ENCODE results near the gene APOL5.

The APOL5 gene

DNA sequence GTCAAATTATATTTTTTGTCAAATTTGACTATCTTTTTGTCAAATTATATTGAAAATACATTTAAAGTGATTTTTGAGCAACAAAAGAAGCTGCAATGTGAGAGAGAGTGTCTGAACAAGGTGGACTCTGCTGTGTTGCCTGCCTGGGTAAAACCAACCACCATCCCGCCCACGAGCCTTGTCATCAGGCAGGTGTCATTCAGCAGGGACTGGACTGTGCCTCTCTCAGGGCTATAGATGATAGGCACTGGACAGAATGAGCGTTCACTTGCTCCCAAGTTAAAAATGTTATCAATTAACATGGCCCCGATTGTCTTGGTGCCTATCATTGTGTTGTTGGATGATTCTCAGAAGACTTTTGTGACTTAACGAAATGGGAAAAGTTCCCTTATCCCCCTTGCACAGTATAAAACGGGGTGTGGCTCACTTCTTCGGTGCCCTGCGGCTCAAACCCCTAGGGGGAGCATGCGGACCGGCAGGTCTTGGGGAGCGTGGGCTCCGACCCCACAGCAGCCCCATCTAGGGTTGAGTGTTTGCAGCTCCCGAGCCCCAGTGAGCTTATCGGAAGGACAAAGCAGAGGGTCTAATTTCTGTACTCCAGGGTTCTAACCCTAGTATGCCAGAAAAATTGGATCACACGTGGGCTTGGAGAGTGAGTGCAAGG is 1.7 kb downstream of the APOL5 start:
- TF ChIP-seq POLR2A (IDR thresholded peaks at IDR 0.05; ENCODE audit: low read depth, low read length) (no peak), TAF1 (IDR thresholded peaks at IDR 0.05; ENCODE audit: borderline replicate concordance, low read depth, low read length) (no peak), POLR2AphosphoS5 (IDR thresholded peaks at IDR 0.05; ENCODE audit: low read depth, low read length) (no peak)
- FAIRE-seq, result no peak
- DNase-seq (ENCODE audit: insufficient read length), result no peak

DNA sequence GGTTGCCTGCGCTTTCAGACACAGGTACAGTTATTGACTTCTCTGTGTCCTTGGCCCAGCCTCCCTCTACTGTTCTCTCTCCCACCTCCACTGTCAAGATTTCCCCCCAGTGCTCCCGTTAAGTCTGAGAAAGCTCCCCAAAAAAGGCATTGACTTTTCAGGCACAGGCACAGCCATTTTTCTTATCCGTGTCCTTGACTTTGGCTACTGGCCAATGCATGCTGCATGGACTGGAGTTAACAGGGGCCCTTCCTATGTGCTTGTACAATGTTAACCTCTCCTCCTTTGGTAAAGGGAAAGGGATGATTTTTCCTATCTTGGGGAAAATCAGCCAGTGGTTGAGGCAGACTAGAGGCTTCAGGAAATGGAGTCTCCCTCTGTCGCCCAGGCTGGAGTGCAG is 4.3 kb downstream of the APOL5 start:
- no peak for TF ChIP-seq POLR2A (IDR thresholded peaks at IDR 0.05; ENCODE audit: low read depth, low read length)
- no peak for TF ChIP-seq TAF1 (IDR thresholded peaks at IDR 0.05; ENCODE audit: borderline replicate concordance, low read depth, low read length)
- TF ChIP-seq POLR2AphosphoS5 (IDR thresholded peaks at IDR 0.05; ENCODE audit: low read depth, low read length), result no peak
- DNase-seq (ENCODE audit: insufficient read length), result no peak
- FAIRE-seq, result no peak

DNA sequence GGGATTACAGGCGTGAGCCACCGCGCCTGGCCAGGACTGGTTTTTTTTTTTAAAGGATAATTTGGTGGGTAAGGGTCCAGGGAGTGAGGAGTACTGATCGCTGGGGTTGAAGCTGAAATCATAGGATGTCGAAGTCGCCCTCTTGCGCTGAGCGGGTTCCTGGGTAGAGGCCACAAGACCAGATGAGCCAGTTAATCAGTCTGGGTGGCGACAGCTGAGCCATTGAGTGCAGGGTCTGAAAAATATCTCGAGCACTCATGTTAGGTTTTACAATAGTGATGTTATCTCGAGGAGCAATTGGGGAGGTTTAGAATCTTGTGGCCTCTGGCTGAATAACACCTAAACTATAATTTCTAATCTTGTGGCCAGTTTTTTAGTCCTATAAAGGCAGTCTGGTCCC is 7.8 kb downstream of the APOL5 start:
- TF ChIP-seq TAF1 (IDR thresholded peaks at IDR 0.05; ENCODE audit: borderline replicate concordance, low read depth, low read length) (no peak), POLR2AphosphoS5 (IDR thresholded peaks at IDR 0.05; ENCODE audit: low read depth, low read length) (no peak)
- no peak for DNase-seq (ENCODE audit: insufficient read length)
- no peak for FAIRE-seq

DNA sequence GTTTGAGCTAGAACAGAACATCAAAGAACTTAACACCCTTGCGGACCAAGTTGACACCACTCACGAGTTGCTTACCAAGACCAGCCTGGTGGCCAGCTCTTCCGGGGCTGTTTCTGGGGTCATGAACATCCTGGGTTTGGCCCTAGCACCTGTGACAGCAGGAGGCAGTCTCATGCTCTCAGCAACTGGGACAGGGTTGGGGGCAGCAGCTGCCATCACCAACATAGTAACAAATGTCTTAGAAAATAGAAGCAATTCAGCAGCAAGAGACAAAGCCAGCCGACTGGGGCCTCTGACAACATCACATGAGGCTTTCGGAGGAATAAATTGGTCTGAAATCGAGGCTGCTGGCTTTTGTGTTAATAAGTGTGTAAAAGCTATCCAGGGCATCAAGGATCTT is 8.7 kb downstream of the APOL5 start:
- DNase-seq (ENCODE audit: insufficient read length) (no peak), FAIRE-seq (no peak)
- TF ChIP-seq TAF1 (IDR thresholded peaks at IDR 0.05; ENCODE audit: borderline replicate concordance, low read depth, low read length) (no peak), POLR2A (IDR thresholded peaks at IDR 0.05; ENCODE audit: low read depth, low read length) (no peak), POLR2AphosphoS5 (IDR thresholded peaks at IDR 0.05; ENCODE audit: low read depth, low read length) (no peak)

- no peak for DNase-seq (ENCODE audit: insufficient read length)
- FAIRE-seq, result no peak
- TF ChIP-seq POLR2AphosphoS5 (IDR thresholded peaks at IDR 0.05; ENCODE audit: low read depth, low read length) (no peak), POLR2A (IDR thresholded peaks at IDR 0.05; ENCODE audit: low read depth, low read length) (no peak), TAF1 (IDR thresholded peaks at IDR 0.05; ENCODE audit: borderline replicate concordance, low read depth, low read length) (no peak)
These were observed 9.3 kb downstream of the APOL5 start for GRCh38 chr22:35726933-35727332.

DNA sequence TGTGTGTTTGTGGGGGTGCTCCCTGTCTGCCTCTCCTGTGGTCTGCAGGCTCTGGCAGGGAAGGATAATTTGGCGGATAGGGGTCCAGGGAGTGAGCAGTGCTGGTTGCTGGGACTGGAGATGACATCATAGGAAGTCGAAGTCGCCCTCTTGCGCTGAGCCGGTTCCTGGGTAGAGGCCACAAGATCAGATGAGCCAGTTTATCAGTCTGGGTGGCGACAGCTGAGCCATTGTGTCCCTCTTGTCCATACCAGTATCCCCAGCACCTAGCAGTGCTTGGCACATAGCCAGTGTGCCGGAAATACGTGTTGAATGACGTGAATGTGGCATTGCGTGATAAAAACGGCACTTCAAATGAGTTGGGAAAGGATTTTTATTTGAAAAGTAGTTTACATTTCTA is 9.8 kb downstream of the APOL5 start:
- TF ChIP-seq POLR2A (IDR thresholded peaks at IDR 0.05; ENCODE audit: low read depth, low read length) (no peak), TAF1 (IDR thresholded peaks at IDR 0.05; ENCODE audit: borderline replicate concordance, low read depth, low read length) (no peak), POLR2AphosphoS5 (IDR thresholded peaks at IDR 0.05; ENCODE audit: low read depth, low read length) (no peak)
- FAIRE-seq (no peak), DNase-seq (ENCODE audit: insufficient read length) (no peak)

DNA sequence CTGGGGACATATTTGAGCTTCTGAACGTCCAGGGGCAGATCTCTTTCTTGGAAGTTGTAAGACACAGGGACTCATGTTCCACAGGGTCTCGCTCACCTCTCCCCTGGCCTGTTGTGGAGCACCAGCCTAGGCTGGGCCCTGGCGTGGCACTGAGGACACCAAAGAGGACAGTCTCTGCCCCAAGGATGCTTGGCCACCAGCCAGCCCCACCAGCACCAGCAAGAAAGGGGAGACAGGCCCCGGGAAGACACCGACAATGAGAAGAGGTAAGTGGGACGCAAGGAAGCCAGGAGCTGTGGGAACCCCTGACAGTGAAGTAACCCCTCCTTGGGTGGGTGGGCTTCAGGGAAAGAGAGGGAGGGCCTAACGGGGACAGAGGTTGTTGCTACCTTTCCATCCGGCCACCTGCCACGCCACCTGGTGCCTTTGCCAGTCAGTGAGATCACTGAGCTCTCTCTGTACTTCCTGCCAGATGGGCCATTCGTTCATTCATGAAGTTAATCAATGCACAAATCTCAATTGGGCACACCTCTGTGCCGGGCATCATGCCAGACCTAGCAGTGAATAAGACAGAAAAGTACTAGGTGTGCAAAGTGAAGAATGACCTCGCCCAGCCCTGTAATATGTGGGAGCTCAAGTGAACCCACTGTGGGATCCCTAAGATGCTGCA is 11.1 kb downstream of the APOL5 start:
- DNase-seq (ENCODE audit: insufficient read length), result no peak
- no peak for FAIRE-seq
- no peak for TF ChIP-seq POLR2AphosphoS5 (IDR thresholded peaks at IDR 0.05; ENCODE audit: low read depth, low read length)
- TF ChIP-seq TAF1 (IDR thresholded peaks at IDR 0.05; ENCODE audit: borderline replicate concordance, low read depth, low read length), result no peak

DNA sequence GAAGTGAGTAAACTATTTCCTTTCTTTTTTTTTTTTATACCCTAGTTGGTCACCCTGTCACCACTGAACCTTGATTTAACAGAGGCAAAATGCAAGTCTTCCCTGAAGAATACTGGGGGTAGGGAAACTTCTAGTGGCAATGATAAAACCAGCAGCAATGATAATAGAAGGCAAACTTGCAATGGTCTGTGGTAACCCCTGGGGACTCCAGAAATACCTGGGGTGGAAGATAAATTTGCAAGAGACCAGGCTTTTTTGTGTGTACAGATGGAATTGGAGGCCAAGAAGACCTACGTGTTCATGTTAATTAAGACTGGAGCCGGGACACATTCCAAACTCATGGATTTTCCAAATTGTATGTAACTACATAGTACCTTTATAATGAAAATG is 11.6 kb downstream of the APOL5 start:
- TF ChIP-seq POLR2AphosphoS5 (IDR thresholded peaks at IDR 0.05; ENCODE audit: low read depth, low read length) (no peak), TAF1 (IDR thresholded peaks at IDR 0.05; ENCODE audit: borderline replicate concordance, low read depth, low read length) (no peak), POLR2A (IDR thresholded peaks at IDR 0.05; ENCODE audit: low read depth, low read length) (no peak)
- DNase-seq (ENCODE audit: insufficient read length) (no peak), FAIRE-seq (no peak)

DNA sequence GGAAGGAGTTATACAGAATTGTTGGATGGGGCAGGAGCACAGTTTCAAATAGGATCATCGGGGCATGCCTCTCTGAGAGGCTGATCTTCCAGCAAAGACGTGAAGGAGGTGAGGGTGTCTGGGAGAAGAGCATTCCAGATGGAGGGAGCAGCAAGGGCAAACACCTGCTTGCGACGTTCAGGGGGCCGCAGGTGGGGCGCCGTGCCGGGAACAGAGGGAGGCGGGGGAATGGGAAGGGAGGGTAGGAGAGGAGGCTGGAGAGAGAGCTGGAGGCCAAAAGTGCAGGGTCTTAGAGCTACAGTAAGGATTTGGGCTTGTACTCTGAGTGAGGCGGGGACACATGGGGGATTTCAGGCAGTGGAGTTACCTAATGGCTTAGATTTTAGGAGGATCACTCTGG is 13.6 kb downstream of the APOL5 start:
- DNase-seq (ENCODE audit: insufficient read length) (no peak), FAIRE-seq (no peak)
- no peak for TF ChIP-seq POLR2A (IDR thresholded peaks at IDR 0.05; ENCODE audit: low read depth, low read length)

GRCh38 chr22:35732116-35732515 is 14.4 kb downstream of the APOL5 start:
- no peak for TF ChIP-seq TAF1 (IDR thresholded peaks at IDR 0.05; ENCODE audit: borderline replicate concordance, low read depth, low read length)
- no peak for TF ChIP-seq POLR2AphosphoS5 (IDR thresholded peaks at IDR 0.05; ENCODE audit: low read depth, low read length)
- no peak for TF ChIP-seq POLR2A (IDR thresholded peaks at IDR 0.05; ENCODE audit: low read depth, low read length)
- FAIRE-seq (no peak), DNase-seq (ENCODE audit: insufficient read length) (no peak)

DNA sequence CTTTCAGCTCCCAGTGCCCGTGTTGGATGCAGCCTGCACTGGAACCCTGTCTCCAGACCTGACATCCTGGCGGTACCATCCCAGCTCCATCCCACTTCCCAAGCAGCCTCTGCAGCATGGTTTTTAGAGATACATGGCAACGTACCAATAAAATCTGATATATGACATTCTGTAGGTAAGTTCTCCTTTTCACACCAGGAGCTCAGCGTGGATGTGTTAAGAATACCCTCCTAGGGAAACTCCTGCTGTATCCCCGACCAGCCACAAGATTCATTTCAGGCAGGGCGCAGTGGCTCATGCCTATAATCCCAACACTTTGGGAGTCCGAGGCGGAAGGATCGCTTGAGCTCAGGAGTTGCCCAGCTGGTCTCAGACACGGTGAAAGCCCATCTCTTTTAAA is 15.4 kb downstream of the APOL5 start:
- DNase-seq (ENCODE audit: insufficient read length) (no peak), FAIRE-seq (no peak)
- no peak for TF ChIP-seq POLR2AphosphoS5 (IDR thresholded peaks at IDR 0.05; ENCODE audit: low read depth, low read length)
- TF ChIP-seq POLR2A (IDR thresholded peaks at IDR 0.05; ENCODE audit: low read depth, low read length), result no peak
- TF ChIP-seq TAF1 (IDR thresholded peaks at IDR 0.05; ENCODE audit: borderline replicate concordance, low read depth, low read length), result no peak

DNA sequence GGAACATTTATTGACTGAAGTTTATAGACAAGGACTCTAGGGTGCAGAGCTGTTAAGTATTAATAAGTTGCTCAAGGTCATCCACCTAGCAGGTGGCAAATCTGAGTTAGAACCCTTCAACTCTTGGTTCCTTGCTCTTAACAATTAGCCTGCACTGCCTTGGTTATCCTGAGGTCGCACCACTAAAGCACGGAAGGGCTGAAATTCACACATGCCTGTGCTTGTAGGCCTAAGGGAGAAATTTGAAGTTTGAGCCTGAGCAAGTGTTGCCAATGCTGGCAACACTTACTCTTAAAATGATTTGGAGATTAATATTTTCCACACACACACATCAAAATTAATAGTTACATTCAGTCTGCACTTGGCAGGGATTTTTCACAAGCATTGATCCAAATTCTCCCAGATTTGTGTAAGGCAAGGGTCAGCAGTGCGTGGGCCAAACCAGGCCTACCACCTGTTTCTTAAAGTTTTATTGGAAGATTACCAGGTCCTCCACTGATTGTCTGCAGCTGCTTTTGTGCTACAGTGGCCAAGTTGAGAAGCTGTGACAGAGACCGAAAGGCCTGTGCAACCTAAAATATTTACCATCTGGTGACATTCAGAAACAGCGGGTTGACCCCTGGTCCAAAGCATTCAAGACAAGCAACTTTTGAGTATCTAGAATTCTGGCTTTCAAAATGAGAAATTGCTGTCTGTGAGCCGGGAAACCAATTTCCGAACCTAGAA is 16.3 kb downstream of the APOL5 start:
- TF ChIP-seq POLR2AphosphoS5 (IDR thresholded peaks at IDR 0.05; ENCODE audit: low read depth, low read length), result no peak
- no peak for TF ChIP-seq TAF1 (IDR thresholded peaks at IDR 0.05; ENCODE audit: borderline replicate concordance, low read depth, low read length)
- DNase-seq (ENCODE audit: insufficient read length) (no peak), FAIRE-seq (no peak)
